ENCODE measurements around the gene CPEB3.
"Not testable (repeated sequence)": the region's sequence is repeated elsewhere in the genome, so short reads cannot be mapped to it uniquely, and the experiment has no call there.

CPEB3 gene

GRCh38 chr10:92087750-92088395 lies 203.0 kb downstream of the CPEB3 start:
- peak; percentile 69 for DNase-seq

GRCh38 chr10:92082583-92083280 lies 208.1 kb downstream of the CPEB3 start:
- no peak for DNase-seq

- no peak for DNase-seq
Observed at GRCh38 chr10:92081641-92082040, 209.2 kb downstream of the CPEB3 start.

- DNase-seq = no peak
Observed at GRCh38 chr10:92080244-92080643, 210.6 kb downstream of the CPEB3 start.

GRCh38 chr10:92079003-92079402 lies 211.9 kb downstream of the CPEB3 start:
- DNase-seq = no peak

- DNase-seq = no peak
Observed at GRCh38 chr10:92076722-92077121, 214.2 kb downstream of the CPEB3 start.

- DNase-seq = no peak
Observed at GRCh38 chr10:92075829-92076228, 215.0 kb downstream of the CPEB3 start.

GRCh38 chr10:92074126-92074887 lies 216.6 kb downstream of the CPEB3 start:
- no peak for DNase-seq

GRCh38 chr10:92068900-92069299 lies 222.0 kb downstream of the CPEB3 start:
- no peak for DNase-seq

GRCh38 chr10:92066386-92066785 lies 224.5 kb downstream of the CPEB3 start:
- no peak for DNase-seq

- DNase-seq = no peak
Observed at GRCh38 chr10:92064506-92064905, 226.4 kb downstream of the CPEB3 start.

GRCh38 chr10:92062273-92062672 lies 228.6 kb downstream of the CPEB3 start:
- DNase-seq = no peak

- no peak for DNase-seq
Observed at GRCh38 chr10:92054807-92055206, 236.1 kb downstream of the CPEB3 start.

GRCh38 chr10:92052741-92053140 lies 238.1 kb downstream of the CPEB3 start:
- no peak for DNase-seq

- DNase-seq = no peak
Observed at GRCh38 chr10:92052088-92052487, 238.8 kb downstream of the CPEB3 start.

GRCh38 chr10:92047215-92047614 lies 243.7 kb downstream of the CPEB3 start:
- DNase-seq = no peak

GRCh38 chr10:92045641-92046106 lies 245.2 kb downstream of the CPEB3 start:
- DNase-seq = no peak

GRCh38 chr10:92042541-92042940 lies 248.3 kb downstream of the CPEB3 start:
- DNase-seq = no peak

- DNase-seq = no peak
Observed at GRCh38 chr10:92038949-92039348, 251.9 kb downstream of the CPEB3 start.

GRCh38 chr10:92033070-92033469 lies 257.8 kb downstream of the CPEB3 start:
- not testable (repeated sequence) for DNase-seq

- DNase-seq = no peak
Observed at GRCh38 chr10:92031580-92031979, 259.3 kb downstream of the CPEB3 start.

- no peak for DNase-seq
Observed at GRCh38 chr10:92027141-92027540, 263.7 kb downstream of the CPEB3 start.

- not testable (repeated sequence) for DNase-seq
Observed at GRCh38 chr10:92025340-92025739, 265.5 kb downstream of the CPEB3 start.

GRCh38 chr10:92024700-92025099 lies 266.2 kb downstream of the CPEB3 start:
- DNase-seq = no peak
